A673 (cell line): ENCODE results near the gene B4GALT5.

ENCODE experiments used
- EZH2 ChIP-seq: fragments of 200-600 bp; sonication (generic); IDR thresholded peaks from 2 replicates; pipeline ENCODE4 v1.6.1; 2017; ENCODE audit warnings: borderline replicate concordance, low read depth, mild to moderate bottlenecking, mixed read lengths, antibody characterized with exemption, low read length; ENCODE audit not compliant: poor library complexity, severe bottlenecking
- TF ChIP-seq, protein P1 (sequence below): fragments of 300-800, 200-600 bp; sonication (generic); conservative IDR thresholded peaks from 2 replicates; pipeline ENCODE4 v1.5.1; 2017; ENCODE audit warnings: low read depth, mild to moderate bottlenecking, antibody characterized with exemption, low read length, moderate library complexity, mixed read lengths

DNA sequence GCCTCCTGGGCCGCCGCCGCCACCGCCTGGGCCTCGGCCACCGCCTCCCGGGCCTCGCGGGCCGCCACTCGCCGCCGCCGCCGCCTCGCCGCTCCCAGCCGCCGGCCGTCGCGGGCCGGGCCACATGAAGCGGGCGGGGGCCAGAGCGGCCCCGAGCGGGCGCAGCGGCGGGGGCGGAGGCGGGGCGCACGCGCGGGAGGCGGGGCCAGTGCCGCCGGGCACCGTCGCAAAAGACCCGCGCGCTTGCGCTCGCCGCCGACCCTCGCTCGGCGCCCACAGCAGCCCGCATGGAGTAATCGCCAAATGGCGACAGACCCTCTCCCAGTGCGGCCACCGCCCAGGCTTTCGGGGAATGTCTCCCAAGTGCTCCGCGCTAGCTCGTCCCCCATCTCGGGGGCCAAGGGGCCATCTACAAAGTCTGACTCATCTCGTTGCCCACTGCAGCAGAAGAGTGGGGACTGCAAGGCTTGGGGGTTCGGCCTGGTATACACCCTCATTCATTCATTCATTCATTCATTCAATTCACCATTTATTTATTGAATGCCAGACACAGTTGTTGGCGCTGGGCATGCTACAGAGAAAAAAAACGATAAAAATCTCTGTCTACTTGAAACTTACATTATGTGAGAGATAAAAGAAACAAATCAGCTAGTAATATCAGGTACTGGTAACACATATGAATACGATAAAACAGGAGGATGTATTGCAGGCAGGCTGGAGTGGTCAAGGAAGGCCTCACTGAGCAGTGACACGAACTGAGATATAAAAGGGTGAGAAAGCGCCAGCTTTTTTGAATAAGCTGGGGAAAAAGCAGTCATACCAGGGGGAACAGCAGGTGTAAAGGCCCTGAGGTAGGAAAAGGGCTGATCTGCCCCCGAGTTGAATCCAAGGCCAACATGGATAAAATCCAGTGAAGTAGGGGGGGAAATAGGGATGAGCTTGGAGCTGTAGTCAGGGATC is at the start of gene B4GALT5:
- TF ChIP-seq, protein P1, sequence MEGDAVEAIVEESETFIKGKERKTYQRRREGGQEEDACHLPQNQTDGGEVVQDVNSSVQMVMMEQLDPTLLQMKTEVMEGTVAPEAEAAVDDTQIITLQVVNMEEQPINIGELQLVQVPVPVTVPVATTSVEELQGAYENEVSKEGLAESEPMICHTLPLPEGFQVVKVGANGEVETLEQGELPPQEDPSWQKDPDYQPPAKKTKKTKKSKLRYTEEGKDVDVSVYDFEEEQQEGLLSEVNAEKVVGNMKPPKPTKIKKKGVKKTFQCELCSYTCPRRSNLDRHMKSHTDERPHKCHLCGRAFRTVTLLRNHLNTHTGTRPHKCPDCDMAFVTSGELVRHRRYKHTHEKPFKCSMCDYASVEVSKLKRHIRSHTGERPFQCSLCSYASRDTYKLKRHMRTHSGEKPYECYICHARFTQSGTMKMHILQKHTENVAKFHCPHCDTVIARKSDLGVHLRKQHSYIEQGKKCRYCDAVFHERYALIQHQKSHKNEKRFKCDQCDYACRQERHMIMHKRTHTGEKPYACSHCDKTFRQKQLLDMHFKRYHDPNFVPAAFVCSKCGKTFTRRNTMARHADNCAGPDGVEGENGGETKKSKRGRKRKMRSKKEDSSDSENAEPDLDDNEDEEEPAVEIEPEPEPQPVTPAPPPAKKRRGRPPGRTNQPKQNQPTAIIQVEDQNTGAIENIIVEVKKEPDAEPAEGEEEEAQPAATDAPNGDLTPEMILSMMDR = no peak
- TF ChIP-seq EZH2 = no peak
